SK-N-SH treated with all-trans-retinoic acid at 6 μM for 48 hours (cell line): ENCODE data around the gene LRRC75A.

Source experiments
- ATAC-seq: fragments of 200-7000 bp; cut with Tn5 transposase; 3 replicates; pipeline ENCODE4 v1.9.1; 2020; ENCODE audit warnings: mild to moderate bottlenecking, moderate library complexity
- ARNTL ChIP-seq: fragments of 450-650 bp; formaldehyde crosslinking; IDR thresholded peaks from 2 replicates; pipeline ENCODE4 v1.5.0; 2020; ENCODE audit warnings: low read depth, mild to moderate bottlenecking, moderate library complexity, borderline replicate concordance
- BACH2 ChIP-seq: fragments of 250-450 bp; sonication (Bioruptor Pico); IDR thresholded peaks from 2 replicates; pipeline ENCODE4 v1.9.0; 2021; ENCODE audit warnings: mild to moderate bottlenecking, borderline replicate concordance
- ESRRG ChIP-seq: fragments of 250-450 bp; sonication (Bioruptor Pico); IDR thresholded peaks from 2 replicates; pipeline ENCODE4 v1.6.1; 2021; ENCODE audit warnings: mild to moderate bottlenecking
- GLIS3 ChIP-seq: fragments of 250-450 bp; sonication (Bioruptor Pico); IDR thresholded peaks from 2 replicates; pipeline ENCODE4 v1.5.0; 2020; ENCODE audit warnings: mild to moderate bottlenecking, moderate library complexity
- ISL1 ChIP-seq: fragments of 250-450 bp; sonication (Bioruptor Pico); IDR thresholded peaks from 2 replicates; pipeline ENCODE4 v2.1.2; 2022; ENCODE audit warnings: mild to moderate bottlenecking, moderate library complexity
- OSR1 ChIP-seq: fragments of 250-450 bp; sonication (Bioruptor Pico); IDR thresholded peaks from 2 replicates; pipeline ENCODE4 v1.8.0; 2022; ENCODE audit warnings: moderate library complexity, mild to moderate bottlenecking, inconsistent platforms
- RARB ChIP-seq: fragments of 250-450 bp; sonication (Bioruptor Pico); IDR thresholded peaks from 2 replicates; pipeline ENCODE4 v1.8.0; 2021; ENCODE audit warnings: mild to moderate bottlenecking, moderate library complexity
- SNAI2 ChIP-seq: fragments of 250-450 bp; sonication (Bioruptor Pico); IDR thresholded peaks from 2 replicates; pipeline ENCODE4 v1.5.0; 2020; ENCODE audit warnings: mild to moderate bottlenecking, moderate library complexity
- ZC3H10 ChIP-seq: fragments of 250-450 bp; sonication (Bioruptor Pico); IDR thresholded peaks from 2 replicates; pipeline ENCODE4 v1.5.1; 2021; ENCODE audit warnings: mild to moderate bottlenecking, moderate library complexity
- ZFP3 ChIP-seq: fragments of 250-450 bp; sonication (Bioruptor Pico); IDR thresholded peaks from 2 replicates; pipeline ENCODE4 v1.5.0; 2020; ENCODE audit warnings: mild to moderate bottlenecking, moderate library complexity
- ZFP30 ChIP-seq: fragments of 450-650 bp; formaldehyde crosslinking; IDR thresholded peaks from 2 replicates; pipeline ENCODE4 v1.5.0; 2022; ENCODE audit warnings: mild to moderate bottlenecking, moderate library complexity
- ZNF565 ChIP-seq: fragments of 450-650 bp; formaldehyde crosslinking; conservative IDR thresholded peaks from 2 replicates; pipeline ENCODE4 v1.5.0; 2020; ENCODE audit warnings: low read depth, mild to moderate bottlenecking, moderate library complexity
- ZNF70 ChIP-seq: fragments of 450-650 bp; formaldehyde crosslinking; IDR thresholded peaks from 2 replicates; pipeline ENCODE4 v1.5.0; 2020; ENCODE audit warnings: mild to moderate bottlenecking, moderate library complexity
- ZNF8 ChIP-seq: fragments of 450-650 bp; formaldehyde crosslinking; IDR thresholded peaks from 2 replicates; pipeline ENCODE4 v1.5.0; 2020; ENCODE audit warnings: mild to moderate bottlenecking, moderate library complexity
- TF ChIP-seq, protein P1 (sequence below): fragments of 250-450 bp; sonication (Bioruptor Pico); IDR thresholded peaks from 2 replicates; pipeline ENCODE4 v1.5.1; 2020; ENCODE audit warnings: low read depth, mild to moderate bottlenecking, moderate library complexity
- TF ChIP-seq, protein P2 (sequence below): fragments of 250-450 bp; sonication (Bioruptor Pico); IDR thresholded peaks from 2 replicates; pipeline ENCODE4 v1.5.1; 2021; ENCODE audit warnings: mild to moderate bottlenecking, moderate library complexity
- TF ChIP-seq, protein P3 (sequence below): fragments of 250-450 bp; sonication (Bioruptor Pico); IDR thresholded peaks from 2 replicates; pipeline ENCODE4 v1.8.0; 2021; ENCODE audit warnings: low read depth, mild to moderate bottlenecking, moderate library complexity, borderline replicate concordance
- TF ChIP-seq, protein P4 (sequence below): fragments of 250-450 bp; sonication (Bioruptor Pico); IDR thresholded peaks from 2 replicates; pipeline ENCODE4 v1.5.0; 2020; ENCODE audit warnings: mild to moderate bottlenecking, moderate library complexity
- TF ChIP-seq, protein P5 (sequence below): fragments of 250-450 bp; sonication (Bioruptor Pico); IDR thresholded peaks from 2 replicates; pipeline ENCODE4 v1.8.0; 2020; ENCODE audit warnings: mild to moderate bottlenecking, moderate library complexity, borderline replicate concordance

LRRC75A gene

DNA sequence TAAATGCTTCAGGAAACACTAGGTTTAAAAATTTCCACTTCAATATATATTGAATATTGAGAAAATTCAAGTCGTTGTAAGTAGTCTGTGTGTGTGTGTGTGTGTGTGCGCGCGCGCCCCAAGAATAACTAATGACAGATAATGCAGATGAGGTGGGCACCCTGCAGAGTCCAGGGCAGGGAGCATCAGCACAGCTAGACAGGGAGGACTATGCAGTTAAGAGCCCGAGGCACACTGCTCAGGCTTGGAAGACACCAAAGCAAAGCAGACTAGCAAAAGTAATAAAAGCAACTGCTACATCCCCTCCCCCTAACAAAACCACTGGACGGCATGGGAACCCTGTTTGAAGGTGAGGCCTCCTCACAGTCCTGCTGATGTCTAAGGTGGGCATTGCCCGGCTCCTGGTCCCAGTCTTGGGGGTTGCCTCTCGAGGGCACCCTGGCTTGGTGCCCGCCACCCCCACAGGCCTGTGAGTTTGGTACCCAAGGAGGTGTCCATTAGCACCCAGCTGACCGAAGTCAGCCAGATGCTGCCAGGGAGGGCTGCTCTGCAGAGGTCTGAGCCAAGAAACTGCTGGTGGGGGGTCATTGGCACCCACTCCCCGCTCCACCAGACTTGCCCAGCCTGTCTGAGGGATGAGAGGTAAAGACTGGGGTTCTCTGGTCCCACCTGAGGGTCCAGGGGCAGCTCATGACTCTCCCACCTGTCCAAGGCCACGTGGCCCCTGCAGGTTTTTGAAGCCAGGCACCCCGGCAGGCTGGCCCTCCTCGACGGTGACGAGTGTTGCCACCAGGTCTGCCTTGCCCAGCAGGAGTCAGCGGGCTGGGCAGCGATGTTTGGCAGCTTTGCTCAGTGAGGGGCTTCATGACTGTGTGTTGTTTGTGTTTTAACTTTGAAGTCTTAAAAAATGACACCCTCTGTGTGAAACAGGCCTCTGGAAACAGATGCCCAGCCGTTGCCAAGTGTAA is 18.7 kb downstream of the LRRC75A start:
- TF ChIP-seq OSR1 (CRISPR knock-in tag) (no peak), ZNF565 (CRISPR knock-in tag) (no peak)
- TF ChIP-seq, protein P1, sequence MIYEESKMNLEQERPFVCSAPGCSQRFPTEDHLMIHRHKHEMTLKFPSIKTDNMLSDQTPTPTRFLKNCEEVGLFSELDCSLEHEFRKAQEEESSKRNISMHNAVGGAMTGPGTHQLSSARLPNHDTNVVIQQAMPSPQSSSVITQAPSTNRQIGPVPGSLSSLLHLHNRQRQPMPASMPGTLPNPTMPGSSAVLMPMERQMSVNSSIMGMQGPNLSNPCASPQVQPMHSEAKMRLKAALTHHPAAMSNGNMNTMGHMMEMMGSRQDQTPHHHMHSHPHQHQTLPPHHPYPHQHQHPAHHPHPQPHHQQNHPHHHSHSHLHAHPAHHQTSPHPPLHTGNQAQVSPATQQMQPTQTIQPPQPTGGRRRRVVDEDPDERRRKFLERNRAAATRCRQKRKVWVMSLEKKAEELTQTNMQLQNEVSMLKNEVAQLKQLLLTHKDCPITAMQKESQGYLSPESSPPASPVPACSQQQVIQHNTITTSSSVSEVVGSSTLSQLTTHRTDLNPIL (CRISPR knock-in tag), result no peak
- ATAC-seq, result no peak

DNA sequence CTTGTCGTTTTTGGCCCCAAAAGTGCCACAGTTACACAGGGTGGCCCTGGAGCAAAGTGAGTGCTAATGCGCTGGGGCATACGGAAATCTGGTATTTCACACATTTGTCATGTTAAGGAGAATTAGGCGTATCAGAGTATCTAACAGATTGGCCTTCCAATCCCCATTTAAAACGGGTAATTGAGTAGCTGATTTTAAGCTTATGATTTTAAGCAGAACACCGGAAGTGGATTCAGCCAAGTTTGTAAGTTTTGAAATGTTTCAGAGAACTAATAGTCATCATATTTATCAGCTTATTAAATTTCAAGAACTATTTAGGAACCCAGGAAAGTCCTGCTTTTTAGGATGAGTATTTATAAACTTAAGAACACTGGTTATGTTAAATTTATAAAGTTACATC is 19.5 kb downstream of the LRRC75A start:
- TF ChIP-seq, protein P2, sequence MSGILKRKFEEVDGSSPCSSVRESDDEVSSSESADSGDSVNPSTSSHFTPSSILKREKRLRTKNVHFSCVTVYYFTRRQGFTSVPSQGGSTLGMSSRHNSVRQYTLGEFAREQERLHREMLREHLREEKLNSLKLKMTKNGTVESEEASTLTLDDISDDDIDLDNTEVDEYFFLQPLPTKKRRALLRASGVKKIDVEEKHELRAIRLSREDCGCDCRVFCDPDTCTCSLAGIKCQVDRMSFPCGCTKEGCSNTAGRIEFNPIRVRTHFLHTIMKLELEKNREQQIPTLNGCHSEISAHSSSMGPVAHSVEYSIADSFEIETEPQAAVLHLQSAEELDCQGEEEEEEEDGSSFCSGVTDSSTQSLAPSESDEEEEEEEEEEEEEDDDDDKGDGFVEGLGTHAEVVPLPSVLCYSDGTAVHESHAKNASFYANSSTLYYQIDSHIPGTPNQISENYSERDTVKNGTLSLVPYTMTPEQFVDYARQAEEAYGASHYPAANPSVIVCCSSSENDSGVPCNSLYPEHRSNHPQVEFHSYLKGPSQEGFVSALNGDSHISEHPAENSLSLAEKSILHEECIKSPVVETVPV (CRISPR knock-in tag), result no peak
- TF ChIP-seq ISL1 (CRISPR knock-in tag), result peak; percentile 60
- TF ChIP-seq, all 23 proteins: peak for 1
- ATAC-seq, result no peak

DNA sequence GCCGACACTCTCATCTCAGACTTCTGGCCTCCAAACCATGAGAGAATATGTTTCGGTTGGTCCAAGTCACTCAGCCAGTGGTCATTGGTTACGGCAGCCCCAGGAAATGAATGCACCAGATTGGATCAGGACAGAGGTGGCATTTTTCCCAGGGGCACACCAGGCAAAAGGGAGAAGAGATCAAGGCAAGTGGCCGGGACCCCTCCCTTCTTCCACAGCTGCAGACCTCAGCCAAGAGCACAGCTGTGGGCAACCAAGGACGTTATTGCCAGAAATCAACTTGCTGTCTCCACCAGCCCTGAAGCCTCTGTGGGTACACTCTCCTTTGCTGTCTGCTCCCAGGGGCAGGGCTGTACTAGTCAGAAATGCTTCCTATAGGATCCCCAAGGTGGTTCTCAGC is 20.7 kb downstream of the LRRC75A start:
- ATAC-seq, result no peak
- TF ChIP-seq ZFP30 (CRISPR knock-in tag) (no peak), ZFP3 (CRISPR knock-in tag) (no peak), GLIS3 (CRISPR knock-in tag) (no peak), BACH2 (CRISPR knock-in tag) (no peak), SNAI2 (CRISPR knock-in tag) (no peak), ESRRG (CRISPR knock-in tag) (no peak), ZNF8 (CRISPR knock-in tag) (no peak), ZNF565 (CRISPR knock-in tag) (no peak)
- TF ChIP-seq, protein P3, sequence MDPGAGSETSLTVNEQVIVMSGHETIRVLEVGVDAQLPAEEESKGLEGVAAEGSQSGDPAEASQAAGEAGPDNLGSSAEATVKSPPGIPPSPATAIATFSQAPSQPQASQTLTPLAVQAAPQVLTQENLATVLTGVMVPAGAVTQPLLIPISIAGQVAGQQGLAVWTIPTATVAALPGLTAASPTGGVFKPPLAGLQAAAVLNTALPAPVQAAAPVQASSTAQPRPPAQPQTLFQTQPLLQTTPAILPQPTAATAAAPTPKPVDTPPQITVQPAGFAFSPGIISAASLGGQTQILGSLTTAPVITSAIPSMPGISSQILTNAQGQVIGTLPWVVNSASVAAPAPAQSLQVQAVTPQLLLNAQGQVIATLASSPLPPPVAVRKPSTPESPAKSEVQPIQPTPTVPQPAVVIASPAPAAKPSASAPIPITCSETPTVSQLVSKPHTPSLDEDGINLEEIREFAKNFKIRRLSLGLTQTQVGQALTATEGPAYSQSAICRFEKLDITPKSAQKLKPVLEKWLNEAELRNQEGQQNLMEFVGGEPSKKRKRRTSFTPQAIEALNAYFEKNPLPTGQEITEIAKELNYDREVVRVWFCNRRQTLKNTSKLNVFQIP, result no peak
- TF ChIP-seq, protein P1 (CRISPR knock-in tag), result no peak
- TF ChIP-seq, protein P4, sequence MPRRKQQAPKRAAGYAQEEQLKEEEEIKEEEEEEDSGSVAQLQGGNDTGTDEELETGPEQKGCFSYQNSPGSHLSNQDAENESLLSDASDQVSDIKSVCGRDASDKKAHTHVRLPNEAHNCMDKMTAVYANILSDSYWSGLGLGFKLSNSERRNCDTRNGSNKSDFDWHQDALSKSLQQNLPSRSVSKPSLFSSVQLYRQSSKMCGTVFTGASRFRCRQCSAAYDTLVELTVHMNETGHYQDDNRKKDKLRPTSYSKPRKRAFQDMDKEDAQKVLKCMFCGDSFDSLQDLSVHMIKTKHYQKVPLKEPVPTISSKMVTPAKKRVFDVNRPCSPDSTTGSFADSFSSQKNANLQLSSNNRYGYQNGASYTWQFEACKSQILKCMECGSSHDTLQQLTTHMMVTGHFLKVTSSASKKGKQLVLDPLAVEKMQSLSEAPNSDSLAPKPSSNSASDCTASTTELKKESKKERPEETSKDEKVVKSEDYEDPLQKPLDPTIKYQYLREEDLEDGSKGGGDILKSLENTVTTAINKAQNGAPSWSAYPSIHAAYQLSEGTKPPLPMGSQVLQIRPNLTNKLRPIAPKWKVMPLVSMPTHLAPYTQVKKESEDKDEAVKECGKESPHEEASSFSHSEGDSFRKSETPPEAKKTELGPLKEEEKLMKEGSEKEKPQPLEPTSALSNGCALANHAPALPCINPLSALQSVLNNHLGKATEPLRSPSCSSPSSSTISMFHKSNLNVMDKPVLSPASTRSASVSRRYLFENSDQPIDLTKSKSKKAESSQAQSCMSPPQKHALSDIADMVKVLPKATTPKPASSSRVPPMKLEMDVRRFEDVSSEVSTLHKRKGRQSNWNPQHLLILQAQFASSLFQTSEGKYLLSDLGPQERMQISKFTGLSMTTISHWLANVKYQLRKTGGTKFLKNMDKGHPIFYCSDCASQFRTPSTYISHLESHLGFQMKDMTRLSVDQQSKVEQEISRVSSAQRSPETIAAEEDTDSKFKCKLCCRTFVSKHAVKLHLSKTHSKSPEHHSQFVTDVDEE, result no peak
- TF ChIP-seq, all 23 proteins: peak for 0

DNA sequence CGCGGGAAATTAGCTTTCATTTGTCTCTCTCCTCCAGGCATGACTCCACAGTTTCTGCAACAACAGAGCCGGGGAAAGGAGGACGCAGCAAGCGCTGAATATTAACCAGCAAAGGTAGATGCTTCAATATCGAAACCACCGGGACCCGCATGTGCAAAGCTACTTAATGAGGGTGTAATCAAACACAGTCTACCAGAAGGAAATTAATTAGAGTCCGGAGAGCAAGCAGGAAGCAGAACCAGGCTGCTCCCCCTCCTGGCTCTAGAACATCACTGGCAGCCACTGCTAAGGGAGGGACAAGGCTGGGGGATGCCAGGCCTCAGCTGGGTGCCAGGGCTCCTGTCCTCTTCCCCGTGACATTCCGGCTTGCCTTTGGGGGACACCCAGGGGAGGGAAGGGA is 21.7 kb downstream of the LRRC75A start:
- no peak for TF ChIP-seq BACH2 (CRISPR knock-in tag)
- no peak for TF ChIP-seq ARNTL
- TF ChIP-seq, protein P4, result no peak
- TF ChIP-seq, protein P3, result no peak
- no peak for TF ChIP-seq ZNF70 (CRISPR knock-in tag)
- no peak for TF ChIP-seq RARB
- TF ChIP-seq, protein P5, sequence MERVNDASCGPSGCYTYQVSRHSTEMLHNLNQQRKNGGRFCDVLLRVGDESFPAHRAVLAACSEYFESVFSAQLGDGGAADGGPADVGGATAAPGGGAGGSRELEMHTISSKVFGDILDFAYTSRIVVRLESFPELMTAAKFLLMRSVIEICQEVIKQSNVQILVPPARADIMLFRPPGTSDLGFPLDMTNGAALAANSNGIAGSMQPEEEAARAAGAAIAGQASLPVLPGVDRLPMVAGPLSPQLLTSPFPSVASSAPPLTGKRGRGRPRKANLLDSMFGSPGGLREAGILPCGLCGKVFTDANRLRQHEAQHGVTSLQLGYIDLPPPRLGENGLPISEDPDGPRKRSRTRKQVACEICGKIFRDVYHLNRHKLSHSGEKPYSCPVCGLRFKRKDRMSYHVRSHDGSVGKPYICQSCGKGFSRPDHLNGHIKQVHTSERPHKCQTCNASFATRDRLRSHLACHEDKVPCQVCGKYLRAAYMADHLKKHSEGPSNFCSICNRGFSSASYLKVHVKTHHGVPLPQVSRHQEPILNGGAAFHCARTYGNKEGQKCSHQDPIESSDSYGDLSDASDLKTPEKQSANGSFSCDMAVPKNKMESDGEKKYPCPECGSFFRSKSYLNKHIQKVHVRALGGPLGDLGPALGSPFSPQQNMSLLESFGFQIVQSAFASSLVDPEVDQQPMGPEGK (CRISPR knock-in tag), result no peak
- no peak for TF ChIP-seq ZC3H10 (CRISPR knock-in tag)
- TF ChIP-seq ZFP30 (CRISPR knock-in tag), result no peak
- peak; percentile 51; the same call in 1 of the 3 replicates for ATAC-seq
